ENCODE measurements around the gene INO80E. TPM values are rescaled to one million over a fixed set of nuclear protein-coding genes. Genes with fewer than 3 reads are reported as not detected.

Gene INO80E
- total RNA-seq, 4 donors from 2014 or later: 46.6 to 85.8 (median 75.9) TPM

DNA sequence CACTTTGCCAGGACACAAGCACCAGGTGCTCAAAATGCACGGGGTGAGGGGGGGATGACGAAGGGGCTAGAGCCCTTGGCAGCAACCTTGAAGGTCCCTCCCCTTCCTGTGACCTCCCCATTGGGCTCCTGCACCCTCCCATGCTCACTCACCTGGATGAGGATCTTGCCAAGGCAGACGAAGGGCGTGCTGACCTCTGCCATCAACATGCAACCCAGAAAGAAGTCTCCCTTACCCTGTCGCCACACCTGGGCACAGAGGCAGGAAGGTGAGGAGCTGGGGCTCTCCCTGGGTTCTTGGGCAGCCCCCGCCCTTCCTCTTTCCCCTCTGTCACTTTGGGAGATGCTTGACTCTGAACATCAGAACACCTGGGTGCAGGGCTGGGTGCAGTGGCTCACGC, 29.5 kb downstream of the INO80E start:
- TF ChIP-seq CTCF (IDR thresholded peaks at IDR 0.05) (no peak), POLR2A (IDR thresholded peaks at IDR 0.05) (no peak)
- Histone ChIP-seq H3K27ac (no peak overlapping the region), H3K9me3 (no peaks in the 10 kb centered on the region), H3K4me3 (no peak overlapping the region), H3K36me3 (no peaks in the 10 kb centered on the region), H3K27me3 (peaks cover 0 to 13% of the 10 kb centered on the region in 2 donors), H3K4me1 (peaks cover 0 to 9% (median 4%) of the 10 kb centered on the region in 4 donors)
- DNase-seq: no peak

- TF ChIP-seq CTCF (IDR thresholded peaks at IDR 0.05) (no peak), POLR2A (IDR thresholded peaks at IDR 0.05) (no peak)
- Histone ChIP-seq H3K4me1 (peaks cover 0 to 9% (median 3%) of the 10 kb centered on the region in 4 donors), H3K4me3 (no peak overlapping the region), H3K27me3 (peaks cover 0 to 20% of the 10 kb centered on the region in 2 donors), H3K9me3 (no peaks in the 10 kb centered on the region), H3K36me3 (no peaks in the 10 kb centered on the region), H3K27ac (no peak overlapping the region)
- DNase-seq: no peak
These were observed 30.4 kb downstream of the INO80E start for GRCh38 chr16:30026449-30026848.

DNA sequence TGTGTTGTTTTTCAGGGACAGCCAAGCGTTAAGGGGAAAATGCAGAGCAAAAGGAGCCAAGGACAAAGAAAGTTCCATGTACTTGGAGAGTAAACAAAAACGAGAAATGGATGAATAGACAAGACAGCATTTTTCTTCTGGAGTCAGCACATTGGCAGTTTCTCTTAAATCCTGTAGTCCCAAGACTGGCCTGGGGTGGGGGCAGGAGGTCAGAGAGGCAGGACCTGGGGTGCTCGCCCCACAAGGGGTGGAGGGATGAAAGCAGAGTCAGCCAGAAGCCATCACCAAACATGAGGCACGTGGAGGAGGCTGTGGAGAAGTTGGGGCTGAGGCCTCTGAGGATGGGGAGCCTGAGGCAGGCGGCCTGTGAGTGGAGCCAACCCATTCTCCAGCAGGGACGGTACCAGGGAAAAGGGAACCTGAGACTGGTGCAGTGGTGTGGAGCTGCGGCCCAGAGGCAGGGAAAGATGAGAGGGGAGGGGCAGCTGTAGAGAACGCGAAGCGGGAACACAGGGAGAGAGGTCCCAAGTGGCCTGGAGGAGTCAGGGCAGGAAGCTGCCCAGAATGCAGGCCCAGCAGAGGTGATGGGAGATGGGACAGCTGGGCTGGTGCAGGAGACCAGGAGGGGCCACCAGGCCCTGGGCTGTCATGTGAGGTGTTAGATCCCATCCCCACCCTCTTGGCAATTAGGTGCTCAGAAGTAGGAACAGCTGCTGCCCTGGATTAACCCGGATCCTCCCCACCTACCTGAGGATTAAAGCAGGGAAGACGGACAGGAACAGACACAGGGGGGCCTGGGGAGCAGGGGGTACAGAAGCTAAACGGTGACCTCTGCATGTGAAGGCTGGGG, 31.8 kb downstream of the INO80E start:
- Histone ChIP-seq H3K4me1 (peaks cover 0 to 8% (median 3%) of the 10 kb centered on the region in 4 donors), H3K27me3 (peaks cover 0 to 29% of the 10 kb centered on the region in 2 donors), H3K36me3 (no peaks in the 10 kb centered on the region), H3K27ac (no peak overlapping the region), H3K4me3 (no peak overlapping the region), H3K9me3 (no peaks in the 10 kb centered on the region)
- DNase-seq: no peak
- TF ChIP-seq POLR2A (IDR thresholded peaks at IDR 0.05): no peak
- TF ChIP-seq CTCF (IDR thresholded peaks at IDR 0.05): no peak

DNA sequence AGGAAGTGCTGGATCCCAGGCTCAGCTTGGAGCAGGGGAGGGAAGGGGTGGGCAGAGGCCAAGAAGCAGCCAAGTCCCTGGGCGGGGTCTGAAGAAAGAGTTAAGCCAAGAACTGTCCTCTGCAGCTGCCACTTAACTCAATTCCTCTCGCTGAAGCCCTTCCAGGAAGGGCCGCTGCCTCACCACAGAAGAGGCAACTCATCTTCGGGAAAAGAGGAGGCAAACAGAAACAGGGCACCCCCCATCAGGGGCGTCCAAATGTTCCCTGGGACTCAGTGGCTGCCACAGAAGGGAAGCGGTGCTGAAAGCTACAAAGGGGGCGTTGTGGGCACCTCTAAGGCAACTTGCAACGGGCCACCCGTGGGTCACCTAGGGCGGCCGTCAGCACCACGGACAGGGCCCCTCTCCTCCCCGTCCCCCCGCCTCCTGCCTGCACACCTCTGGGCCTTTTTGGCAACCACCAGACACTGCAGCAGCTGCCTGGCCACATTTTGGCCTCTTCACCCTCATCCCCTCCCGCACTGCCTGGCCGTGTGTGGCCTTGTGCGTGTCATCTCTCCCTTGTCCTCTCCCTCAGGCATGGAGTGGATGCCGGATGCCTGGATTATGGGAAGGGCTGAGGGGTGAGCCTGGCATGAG, 32.5 kb downstream of the INO80E start:
- no peaks in the 10 kb centered on the region for H3K9me3 ChIP-seq
- peaks cover 0 to 8% (median 3%) of the 10 kb centered on the region in 4 donors for H3K4me1 ChIP-seq
- H3K36me3 ChIP-seq: no peaks in the 10 kb centered on the region
- peaks cover 0 to 29% of the 10 kb centered on the region in 2 donors for H3K27me3 ChIP-seq
- no peak overlapping the region for H3K27ac ChIP-seq
- no peak for DNase-seq
- TF ChIP-seq CTCF (IDR thresholded peaks at IDR 0.05) (no peak), POLR2A (IDR thresholded peaks at IDR 0.05) (no peak)
- H3K4me3 ChIP-seq: no peak overlapping the region

DNA sequence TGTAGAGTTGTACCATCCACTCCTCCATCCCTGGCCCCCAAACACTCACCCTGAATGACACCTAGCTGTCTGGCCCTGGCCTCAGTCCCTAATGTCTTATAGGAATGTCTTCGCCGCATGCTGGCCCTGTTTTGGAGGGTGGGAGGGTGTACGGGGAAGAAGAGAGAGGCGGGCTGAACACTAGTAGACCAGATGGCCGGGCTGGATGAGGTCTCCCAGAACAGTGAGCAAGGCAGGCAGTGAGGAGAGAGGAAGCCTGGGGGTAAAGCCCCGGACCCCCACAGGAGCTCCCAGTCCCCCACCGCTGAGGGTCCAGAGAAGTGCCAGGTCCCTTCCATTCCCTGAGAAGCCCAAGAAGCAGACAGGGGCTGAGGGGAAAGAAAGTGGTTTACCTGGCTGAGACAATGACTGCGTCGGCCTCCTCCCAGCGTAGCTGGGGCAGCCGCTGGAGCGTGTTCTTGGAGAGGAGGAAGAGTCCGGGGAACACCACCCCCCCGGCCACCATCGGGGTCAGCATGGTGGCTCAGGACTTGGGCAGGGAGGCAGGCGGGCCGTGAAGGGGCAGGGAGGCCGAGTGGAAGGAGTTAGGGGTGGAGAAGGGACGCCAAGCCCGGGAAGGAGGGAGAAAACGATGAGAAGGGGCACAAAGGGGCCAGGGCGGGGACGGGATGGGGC, 34.1 kb downstream of the INO80E start:
- H3K9me3 ChIP-seq: no peaks in the 10 kb centered on the region
- H3K27me3 ChIP-seq: peaks cover 0 to 29% of the 10 kb centered on the region in 2 donors
- peaks cover 0 to 8% (median 3%) of the 10 kb centered on the region in 4 donors for H3K4me1 ChIP-seq

More for the DNA sequence above, 34.1 kb downstream of the INO80E start:
- TF ChIP-seq CTCF (IDR thresholded peaks at IDR 0.05) (no peak), POLR2A (IDR thresholded peaks at IDR 0.05) (no peak)
- no peak for DNase-seq
- Histone ChIP-seq H3K4me3 (no peak overlapping the region), H3K36me3 (no peaks in the 10 kb centered on the region), H3K27ac (no peak overlapping the region)
